Activated naive CD8-positive, alpha-beta T cell treated with anti-CD3 and anti-CD28 coated beads, Interleukin-2, amount 50 U/mL, for 24 hours (primary cell): ENCODE measurements around the gene GABRR2.

Source experiments
- ATAC-seq: fragments of 150-1000 bp; cut with Tn5 transposase; one replicate; pipeline ENCODE4 v1.10.0; 2021
- DNase-seq: peaks from one replicate; pipeline ENCODE4 v3.0.0; 2021
- H3K27ac Mint-ChIP-seq: one replicate; pipeline ENCODE4 v1.8.0; 2021; ENCODE audit warnings: mild to moderate bottlenecking, mixed read lengths
- H3K27me3 Mint-ChIP-seq: one replicate; pipeline ENCODE4 v1.8.0; 2021; ENCODE audit warnings: mixed read lengths
- H3K36me3 Mint-ChIP-seq: one replicate; pipeline ENCODE4 v1.8.0; 2021; ENCODE audit warnings: low read depth, mixed read lengths
- H3K4me1 Mint-ChIP-seq: one replicate; pipeline ENCODE4 v1.8.0; 2021; ENCODE audit warnings: mixed read lengths
- H3K4me3 Mint-ChIP-seq: one replicate; pipeline ENCODE4 v1.8.0; 2021; ENCODE audit warnings: mild to moderate bottlenecking, moderate library complexity, mixed read lengths
- H3K9me3 Mint-ChIP-seq: one replicate; pipeline ENCODE4 v1.8.0; 2021; ENCODE audit warnings: mixed read lengths

Gene GABRR2

DNA sequence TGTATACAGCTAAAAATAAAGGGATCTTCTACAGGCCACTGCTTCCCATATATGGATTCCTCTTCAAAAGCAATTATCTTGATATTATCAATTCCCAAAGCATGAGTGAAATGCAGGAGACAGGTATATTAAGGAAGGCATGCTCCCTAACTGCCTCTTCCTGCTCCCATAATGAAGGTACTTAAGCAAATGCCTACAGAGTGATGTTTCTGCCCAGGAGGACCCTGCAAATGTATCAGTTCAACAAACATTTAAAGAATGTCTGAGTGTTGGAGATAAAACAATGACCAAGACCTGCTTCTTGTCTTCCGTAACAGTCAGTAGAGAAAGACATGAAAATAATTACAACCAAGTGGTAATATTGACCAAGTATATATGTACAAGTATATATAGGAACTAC is 33.3 kb upstream of the GABRR2 start:
- Mint-ChIP-seq H3K4me3 (no peak overlapping the region), H3K9me3 (no peaks in the 10 kb centered on the region), H3K4me1 (peaks cover 62% of the 10 kb centered on the region), H3K36me3 (peaks cover 8% of the 10 kb centered on the region), H3K27me3 (no peaks in the 10 kb centered on the region), H3K27ac (no peak overlapping the region)
- ATAC-seq (no peak), DNase-seq (no peak)

DNA sequence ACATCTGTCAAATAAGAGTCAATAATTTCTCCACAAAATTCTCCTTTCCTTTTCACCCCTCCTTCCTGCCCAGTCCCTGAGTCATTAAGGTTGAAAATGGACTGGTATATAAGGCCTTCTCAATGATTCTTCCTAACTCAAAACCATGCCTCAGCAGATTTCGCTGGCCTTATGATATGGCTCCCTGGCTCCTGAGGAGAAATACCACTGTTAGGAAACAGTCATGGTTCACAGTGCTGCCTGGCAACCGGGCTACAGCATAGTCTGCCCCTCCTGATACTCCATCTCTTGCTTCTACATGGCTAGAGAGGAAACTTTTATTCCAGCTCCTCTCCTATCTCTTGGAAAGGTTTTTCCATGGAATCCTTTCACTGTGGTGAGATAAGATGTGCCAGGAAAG is 32.7 kb upstream of the GABRR2 start:
- Mint-ChIP-seq H3K36me3 (peaks cover 9% of the 10 kb centered on the region), H3K4me1 (peaks cover 60% of the 10 kb centered on the region), H3K9me3 (no peaks in the 10 kb centered on the region), H3K4me3 (no peak overlapping the region), H3K27ac (no peak overlapping the region), H3K27me3 (no peaks in the 10 kb centered on the region)
- ATAC-seq: no peak
- no peak for DNase-seq

DNA sequence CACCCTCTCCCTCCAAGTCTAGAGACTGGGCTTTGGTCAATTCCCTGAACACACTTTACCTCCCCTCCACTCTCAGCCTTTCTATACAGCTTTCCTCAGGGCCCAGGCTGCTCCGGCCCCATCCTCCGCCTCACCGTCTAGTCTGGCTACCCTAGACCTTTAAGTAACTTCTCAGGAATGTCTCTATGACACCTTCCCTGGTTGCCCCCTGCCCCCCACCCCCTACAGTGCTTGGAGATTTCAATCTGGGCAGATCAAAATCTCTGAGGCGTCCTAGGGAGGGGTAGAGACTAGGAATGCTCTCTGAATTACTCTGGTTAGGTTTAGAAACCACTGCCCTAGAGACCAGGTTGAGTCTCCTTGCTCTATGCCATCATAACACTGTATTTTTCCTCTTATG is 31.3 kb upstream of the GABRR2 start:
- Mint-ChIP-seq H3K27me3 (no peaks in the 10 kb centered on the region), H3K27ac (no peak overlapping the region), H3K36me3 (peaks cover 13% of the 10 kb centered on the region), H3K4me1 (peaks cover 53% of the 10 kb centered on the region), H3K9me3 (no peaks in the 10 kb centered on the region), H3K4me3 (no peak overlapping the region)
- no peak for ATAC-seq
- no peak for DNase-seq

DNA sequence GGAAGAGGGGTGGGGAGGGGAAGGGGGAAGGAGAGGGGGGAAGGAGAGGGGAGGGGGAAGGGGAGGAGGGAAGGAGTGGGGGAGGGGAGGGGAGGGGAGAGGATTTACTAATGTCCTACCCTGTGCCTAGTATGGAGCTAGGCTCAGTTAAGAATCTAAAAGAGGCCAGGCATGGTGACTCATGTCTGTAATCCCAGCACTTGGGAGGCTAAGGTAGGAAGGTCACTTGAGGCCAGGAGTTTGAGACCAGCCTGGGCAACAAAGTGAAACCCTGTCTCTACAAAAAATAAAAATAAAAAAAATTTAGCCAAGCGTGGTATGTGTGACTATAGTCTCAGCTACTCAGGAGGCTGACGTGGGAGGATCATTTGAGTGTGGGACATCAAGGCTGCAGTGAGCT is 24.5 kb upstream of the GABRR2 start:
- Mint-ChIP-seq H3K4me3 (no peak overlapping the region), H3K36me3 (peaks cover 30% of the 10 kb centered on the region), H3K4me1 (peaks cover 4% of the 10 kb centered on the region), H3K27me3 (no peaks in the 10 kb centered on the region), H3K9me3 (no peaks in the 10 kb centered on the region), H3K27ac (no peak overlapping the region)
- DNase-seq: no peak
- no peak for ATAC-seq

DNA sequence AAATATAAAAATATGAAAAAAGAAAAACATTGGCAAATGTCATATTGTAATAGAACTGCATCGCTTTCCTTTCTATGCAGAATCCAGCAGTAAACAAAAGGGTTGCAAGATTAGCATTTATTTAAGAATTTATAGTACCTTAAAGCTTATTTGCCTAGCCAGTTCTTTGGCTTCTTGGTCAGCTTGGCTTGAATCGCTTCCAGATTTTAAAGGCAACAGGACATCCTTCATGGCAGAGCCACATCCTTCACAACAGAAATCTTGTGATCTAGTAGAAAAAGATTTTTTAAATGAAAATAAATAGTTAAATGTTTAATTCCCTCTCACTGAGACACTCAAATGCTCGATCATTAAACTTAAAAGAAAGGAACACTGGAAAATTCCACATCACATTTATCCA is 20.1 kb upstream of the GABRR2 start:
- DNase-seq (no peak), ATAC-seq (no peak)
- no peak overlapping the region for H3K27ac Mint-ChIP-seq
- H3K4me1 Mint-ChIP-seq: no peaks in the 10 kb centered on the region
- H3K4me3 Mint-ChIP-seq: no peak overlapping the region
- no peaks in the 10 kb centered on the region for H3K9me3 Mint-ChIP-seq
- H3K36me3 Mint-ChIP-seq: peaks cover 33% of the 10 kb centered on the region
- no peaks in the 10 kb centered on the region for H3K27me3 Mint-ChIP-seq

DNA sequence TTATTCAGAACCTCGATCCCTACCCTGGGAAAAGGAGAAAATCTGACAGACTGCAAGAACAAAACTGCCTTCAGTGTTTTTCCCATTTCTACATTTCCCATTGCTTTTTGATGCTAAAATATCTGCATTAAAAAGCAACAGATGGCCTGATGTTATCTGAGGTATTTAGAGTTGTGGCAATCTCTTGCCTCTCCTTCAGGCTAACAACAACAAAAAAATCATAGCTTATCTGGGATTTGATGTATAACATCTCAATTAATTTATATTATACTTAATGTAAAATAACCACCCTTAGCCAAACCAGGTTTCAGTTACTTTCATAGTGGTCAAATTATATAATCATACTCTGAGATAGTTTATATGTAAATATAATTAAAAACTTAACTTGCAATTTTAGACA is 15.8 kb upstream of the GABRR2 start:
- peaks cover 34% of the 10 kb centered on the region for H3K36me3 Mint-ChIP-seq
- no peaks in the 10 kb centered on the region for H3K4me1 Mint-ChIP-seq
- H3K9me3 Mint-ChIP-seq: no peaks in the 10 kb centered on the region
- H3K4me3 Mint-ChIP-seq: no peak overlapping the region
- no peak for ATAC-seq
- H3K27ac Mint-ChIP-seq: no peak overlapping the region
- no peak for DNase-seq
- H3K27me3 Mint-ChIP-seq: no peaks in the 10 kb centered on the region

DNA sequence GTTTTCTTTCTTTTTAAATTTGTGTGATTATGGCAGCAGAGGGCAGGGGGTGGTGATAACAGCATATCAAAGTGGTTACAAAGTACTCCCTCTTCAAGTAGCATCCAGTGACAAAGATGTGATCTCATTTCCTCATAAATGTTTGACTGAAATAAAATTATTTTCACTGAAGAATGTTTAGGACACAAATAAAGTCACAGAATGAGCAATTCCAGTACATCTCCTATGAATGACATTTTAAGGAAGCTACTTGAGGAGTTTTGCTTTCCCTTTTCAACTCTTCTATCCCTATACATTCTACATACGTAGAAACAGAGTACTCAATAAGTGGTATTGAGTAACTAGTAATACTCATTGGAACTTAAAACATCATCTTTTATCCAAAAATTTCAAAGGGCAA is 13.9 kb upstream of the GABRR2 start:
- H3K36me3 Mint-ChIP-seq: peaks cover 33% of the 10 kb centered on the region
- H3K9me3 Mint-ChIP-seq: no peaks in the 10 kb centered on the region
- no peak for ATAC-seq
- H3K4me1 Mint-ChIP-seq: no peaks in the 10 kb centered on the region
- H3K27me3 Mint-ChIP-seq: no peaks in the 10 kb centered on the region
- no peak overlapping the region for H3K27ac Mint-ChIP-seq
- DNase-seq: no peak
- no peak overlapping the region for H3K4me3 Mint-ChIP-seq

DNA sequence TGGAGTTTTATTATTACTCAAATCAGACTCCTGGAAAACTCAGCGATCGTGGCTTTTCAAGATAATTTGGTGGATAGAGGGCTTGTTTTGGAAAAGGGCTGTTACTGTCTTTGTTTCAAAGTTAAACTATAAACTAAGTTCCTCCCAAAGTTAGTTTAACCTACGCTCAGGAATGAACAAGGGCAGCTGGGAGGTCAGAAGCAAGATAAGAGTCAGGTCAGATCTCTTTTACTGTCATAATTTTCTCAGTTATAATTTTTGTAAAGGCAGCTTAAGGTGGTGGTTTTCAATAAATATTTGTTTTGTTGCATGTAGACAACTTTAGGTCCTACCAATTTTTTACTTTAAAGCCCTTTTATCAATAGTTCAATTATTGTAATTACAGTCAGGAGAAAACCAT is 9.2 kb upstream of the GABRR2 start:
- Mint-ChIP-seq H3K27me3 (no peaks in the 10 kb centered on the region), H3K4me1 (peaks cover 1% of the 10 kb centered on the region), H3K27ac (no peak overlapping the region), H3K36me3 (peaks cover 12% of the 10 kb centered on the region), H3K9me3 (no peaks in the 10 kb centered on the region), H3K4me3 (no peak overlapping the region)
- ATAC-seq (no peak), DNase-seq (no peak)

DNA sequence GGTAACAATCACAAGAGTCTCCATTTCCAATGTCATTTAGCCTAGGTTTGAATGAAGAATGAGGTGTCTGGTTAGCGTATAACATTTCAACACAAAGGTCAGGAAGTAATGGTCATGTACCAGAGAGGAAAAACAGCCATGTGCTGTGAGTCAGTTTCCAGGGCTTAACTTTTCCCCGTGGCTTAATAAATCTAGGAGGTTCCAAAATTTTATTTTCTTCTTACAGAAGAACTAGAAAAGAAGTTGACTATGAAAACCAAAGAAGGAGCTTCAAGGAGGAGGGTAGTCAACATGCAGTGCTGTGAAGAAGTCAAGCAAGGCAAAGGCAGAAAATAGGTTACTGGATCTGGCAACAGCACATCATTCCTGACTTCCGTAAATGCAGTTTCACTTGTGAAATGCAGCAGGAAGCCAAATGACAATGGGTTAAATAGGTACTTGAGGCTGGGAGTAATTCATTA is 8.4 kb upstream of the GABRR2 start:
- Mint-ChIP-seq H3K4me1 (peaks cover 1% of the 10 kb centered on the region), H3K9me3 (no peaks in the 10 kb centered on the region), H3K27me3 (no peaks in the 10 kb centered on the region), H3K36me3 (peaks cover 7% of the 10 kb centered on the region), H3K27ac (no peak overlapping the region), H3K4me3 (no peak overlapping the region)
- DNase-seq (no peak), ATAC-seq (no peak)

DNA sequence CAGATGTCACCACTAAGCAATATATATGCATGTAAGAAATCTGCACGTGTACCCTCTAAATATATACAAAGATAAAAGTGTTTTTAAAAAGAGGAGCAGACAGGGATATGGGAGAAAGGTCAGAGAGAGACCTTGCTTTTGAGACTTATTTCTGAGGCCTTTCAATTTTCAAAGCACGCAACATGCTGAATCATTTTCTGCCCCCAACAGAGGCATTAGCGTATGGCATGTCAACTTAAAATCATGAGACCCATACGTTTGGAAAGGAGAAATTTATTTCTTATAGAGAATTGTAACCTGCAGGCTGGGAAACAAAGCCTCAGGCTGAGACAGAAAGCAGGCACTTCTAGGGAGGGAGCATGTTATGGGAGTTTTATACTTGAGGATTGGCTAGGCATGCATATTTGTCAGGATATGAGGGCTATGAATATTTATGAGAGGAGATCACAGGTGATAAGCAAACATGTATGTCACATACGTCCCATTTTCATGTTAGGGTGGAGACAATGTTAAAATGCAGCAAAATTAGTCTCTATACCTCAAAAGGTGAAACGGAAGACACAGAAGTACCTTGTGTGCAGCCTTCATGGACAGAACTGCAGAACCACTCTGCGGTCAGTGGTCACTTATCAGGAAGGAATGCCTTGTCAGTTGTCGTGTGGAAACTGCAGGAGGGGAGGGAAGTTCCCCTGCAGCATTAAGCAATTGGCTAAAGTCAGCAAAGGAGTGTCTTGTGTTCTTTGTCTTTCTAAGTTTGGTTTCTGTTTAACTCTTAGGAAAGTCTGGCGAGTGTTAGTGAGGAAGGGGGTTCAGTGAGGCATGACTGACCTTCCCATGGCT is 6.3 kb upstream of the GABRR2 start:
- H3K27ac Mint-ChIP-seq: no peak overlapping the region
- H3K9me3 Mint-ChIP-seq: no peaks in the 10 kb centered on the region
- no peaks in the 10 kb centered on the region for H3K27me3 Mint-ChIP-seq
- no peak for ATAC-seq
- peaks cover 1% of the 10 kb centered on the region for H3K36me3 Mint-ChIP-seq
- H3K4me1 Mint-ChIP-seq: peaks cover 1% of the 10 kb centered on the region
- no peak for DNase-seq
- H3K4me3 Mint-ChIP-seq: no peak overlapping the region

DNA sequence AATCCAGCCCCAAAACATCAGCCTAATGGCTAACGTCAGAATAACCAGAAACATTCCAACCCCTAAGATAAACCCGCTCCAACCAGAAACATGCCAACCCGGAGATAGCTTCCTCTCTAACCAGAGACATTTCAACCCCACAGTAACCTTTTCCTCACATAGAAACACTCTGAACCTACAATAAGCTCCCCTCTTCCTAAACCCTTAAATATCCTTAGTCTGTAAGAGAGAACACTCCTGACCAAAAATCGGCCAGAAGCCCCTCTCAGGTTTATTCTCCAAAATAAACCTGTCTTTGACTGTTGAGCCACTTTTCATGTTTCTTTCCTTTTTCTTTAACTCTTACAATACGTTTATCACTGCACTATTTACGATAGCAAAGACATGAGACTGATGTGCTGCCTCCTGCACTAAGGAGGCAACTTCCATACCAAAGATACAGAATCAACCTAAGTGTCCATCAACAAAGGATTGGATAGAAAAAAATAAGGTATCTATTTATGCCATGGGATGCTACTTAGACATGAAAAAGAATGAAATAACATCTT is 5.0 kb upstream of the GABRR2 start:
- Mint-ChIP-seq H3K27ac (no peak overlapping the region), H3K27me3 (no peaks in the 10 kb centered on the region), H3K4me3 (no peak overlapping the region), H3K4me1 (peaks cover 1% of the 10 kb centered on the region), H3K36me3 (peaks cover 5% of the 10 kb centered on the region), H3K9me3 (no peaks in the 10 kb centered on the region)
- ATAC-seq (no peak), DNase-seq (no peak)

DNA sequence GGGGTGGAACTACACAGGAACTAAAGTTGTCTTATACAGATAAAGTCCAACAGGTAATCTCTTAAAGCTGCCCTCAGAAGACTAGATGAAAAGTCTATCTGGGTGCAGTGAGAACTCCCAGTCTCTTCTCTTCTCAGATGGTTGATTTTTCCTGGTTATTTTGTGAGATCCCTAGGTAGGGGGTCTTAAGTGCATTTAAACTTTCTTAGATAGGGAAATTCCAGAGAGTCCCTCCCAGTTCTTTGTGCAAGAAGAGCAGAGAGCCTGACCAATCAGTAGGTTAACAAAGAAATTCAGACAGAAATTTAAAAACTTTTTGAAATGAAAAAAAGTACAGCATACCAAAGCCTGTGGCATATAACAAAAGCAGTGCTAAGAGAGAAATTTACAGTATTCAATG is 2.0 kb upstream of the GABRR2 start:
- ATAC-seq: no peak
- no peak for DNase-seq
- no peak overlapping the region for H3K27ac Mint-ChIP-seq
- no peaks in the 10 kb centered on the region for H3K27me3 Mint-ChIP-seq
- H3K9me3 Mint-ChIP-seq: no peaks in the 10 kb centered on the region
- no peak overlapping the region for H3K4me3 Mint-ChIP-seq
- H3K4me1 Mint-ChIP-seq: peaks cover 1% of the 10 kb centered on the region
- peaks cover 5% of the 10 kb centered on the region for H3K36me3 Mint-ChIP-seq

DNA sequence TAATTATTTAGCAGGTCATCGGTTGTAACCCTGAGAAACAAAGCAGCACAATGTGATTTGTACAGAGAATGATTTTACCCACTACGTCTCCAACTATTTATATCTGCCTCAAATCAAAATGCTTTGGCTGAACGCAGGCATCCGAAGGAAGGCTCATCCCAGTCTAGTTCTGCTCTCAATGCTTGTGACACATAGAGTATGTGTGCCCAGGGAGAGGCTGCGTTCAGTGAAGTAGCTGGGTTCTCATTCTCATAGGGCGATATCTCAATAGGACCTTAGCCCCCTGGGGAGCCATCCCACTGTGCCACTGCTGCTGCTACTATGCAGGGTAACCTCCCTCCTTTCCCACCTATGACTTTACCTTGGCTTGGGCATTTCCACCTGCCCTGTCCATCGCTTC is 407 bp downstream of the GABRR2 start:
- H3K4me1 Mint-ChIP-seq: no peaks in the 10 kb centered on the region
- no peaks in the 10 kb centered on the region for H3K27me3 Mint-ChIP-seq

DNA sequence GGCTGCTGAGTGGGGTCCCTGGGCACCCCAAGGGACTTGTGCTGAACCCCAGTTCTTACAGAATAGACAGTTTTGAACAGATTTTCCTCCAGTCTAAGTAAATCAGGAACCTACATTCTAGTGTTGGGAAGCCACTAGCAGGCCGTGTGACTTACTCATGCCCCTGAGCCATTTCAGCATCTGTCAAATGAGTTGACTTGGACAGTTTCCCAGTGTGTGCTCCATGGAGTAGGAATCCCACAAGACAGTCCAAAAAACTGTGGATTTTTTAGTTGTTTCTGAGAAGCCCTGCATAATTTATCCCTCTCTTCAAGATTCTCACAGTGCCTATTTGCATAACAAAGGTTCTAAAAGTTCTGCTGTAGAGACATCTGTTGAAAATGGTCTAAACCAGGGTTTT is 2.1 kb downstream of the GABRR2 start:
- ATAC-seq (no peak), DNase-seq (no peak)
- H3K4me1 Mint-ChIP-seq: no peaks in the 10 kb centered on the region
- H3K36me3 Mint-ChIP-seq: peaks cover 5% of the 10 kb centered on the region
- no peaks in the 10 kb centered on the region for H3K9me3 Mint-ChIP-seq
- no peak overlapping the region for H3K4me3 Mint-ChIP-seq
- H3K27me3 Mint-ChIP-seq: no peaks in the 10 kb centered on the region
- no peak overlapping the region for H3K27ac Mint-ChIP-seq

More for the DNA sequence above, 407 bp downstream of the GABRR2 start:
- Mint-ChIP-seq H3K4me3 (no peak overlapping the region), H3K27ac (no peak overlapping the region), H3K9me3 (no peaks in the 10 kb centered on the region), H3K36me3 (peaks cover 5% of the 10 kb centered on the region)
- ATAC-seq (no peak), DNase-seq (no peak)

DNA sequence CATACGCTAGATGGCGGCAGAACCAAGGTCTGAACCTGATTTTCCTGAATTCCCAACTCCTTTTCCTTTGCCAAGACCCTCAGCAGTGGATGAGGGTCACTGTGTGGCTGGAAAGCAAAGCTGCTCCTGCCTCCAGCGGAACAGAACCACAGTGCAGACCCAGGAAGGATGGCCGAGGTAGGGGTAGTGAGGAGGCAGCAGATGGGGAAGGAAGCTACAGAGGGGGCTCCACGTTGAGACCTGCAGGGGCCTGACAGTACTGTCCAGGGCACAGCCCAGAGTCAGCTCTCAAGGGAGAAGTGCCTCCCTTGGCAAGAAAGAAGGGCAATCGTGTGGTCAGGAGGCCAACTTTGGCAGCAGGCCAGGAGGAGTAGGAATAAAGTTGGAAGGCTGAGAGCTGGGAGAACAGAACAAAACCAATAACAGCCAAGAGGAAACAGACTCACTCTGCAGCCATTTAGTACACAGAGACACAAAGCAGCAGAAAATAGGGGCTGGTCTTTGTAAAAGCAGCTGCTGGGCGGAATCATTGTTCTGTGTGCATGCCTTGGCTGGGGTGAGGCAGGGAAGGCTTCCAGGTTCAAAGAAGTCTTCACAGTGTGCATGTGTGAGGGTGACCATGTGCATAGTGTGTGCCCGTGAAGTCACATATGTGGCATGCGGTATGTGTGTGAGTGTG is 3.1 kb downstream of the GABRR2 start:
- Mint-ChIP-seq H3K9me3 (no peaks in the 10 kb centered on the region), H3K36me3 (peaks cover 5% of the 10 kb centered on the region), H3K27ac (no peak overlapping the region), H3K4me3 (no peak overlapping the region), H3K4me1 (no peaks in the 10 kb centered on the region), H3K27me3 (no peaks in the 10 kb centered on the region)
- DNase-seq (no peak), ATAC-seq (no peak)
